Fibroblast of lung (primary cell): ENCODE results near the gene PUSL1. TPM values are rescaled to one million over a fixed set of nuclear protein-coding genes. Genes with fewer than 3 reads are reported as not detected.
A peak's percentile ranks its signal among the peaks of the same experiment; 100 is the strongest.

Experiments used
- DNase-seq, 2 donors: peaks; one replicate each; pipeline versions ENCODE4 v3.0.0 to v3.0.0-alpha.2; 2010; ENCODE audit warnings: low read depth in 2 of 2
- H2AFZ ChIP-seq: 2 replicates; pipeline ENCODE4 v1.5.1; 2012; ENCODE audit warnings: low read length, control low read depth, inconsistent platforms
- H3K27ac ChIP-seq: 2 replicates; pipeline ENCODE4 v1.5.1; 2011; ENCODE audit warnings: low read length, control low read depth; ENCODE audit not compliant: insufficient read depth
- H3K27me3 ChIP-seq: 2 replicates; pipeline ENCODE4 v1.5.1; 2011; ENCODE audit warnings: mild to moderate bottlenecking, low read length; ENCODE audit not compliant: control insufficient read depth, insufficient read depth
- H3K36me3 ChIP-seq: 2 replicates; pipeline ENCODE4 v1.5.1; 2011; ENCODE audit warnings: low read length; ENCODE audit not compliant: control insufficient read depth, insufficient read depth
- H3K4me1 ChIP-seq: 2 replicates; pipeline ENCODE4 v1.5.1; 2011; ENCODE audit warnings: low read length; ENCODE audit not compliant: control insufficient read depth, insufficient read depth; ENCODE audit errors: extremely low read depth
- H3K4me2 ChIP-seq: 2 replicates; pipeline ENCODE4 v1.5.1; 2011; ENCODE audit warnings: low read length, control low read depth; ENCODE audit not compliant: insufficient read depth; ENCODE audit errors: extremely low read depth
- H3K4me3 ChIP-seq, 4 experiments: fragments of 200-600 bp in 1 of 4; sonication (generic) in 1 of 4; replicated peaks in 1 of 4; 2 replicates each; pipeline ENCODE4 v1.5.1; 2011 to 2016; ENCODE audit warnings: low read length in 4 of 4, low read depth in 3 of 4, mild to moderate bottlenecking in 3 of 4, control low read depth in 2 of 4, inconsistent platforms in 1 of 4, mixed read lengths in 1 of 4; ENCODE audit not compliant: insufficient read depth in 1 of 4; ENCODE audit errors: control extremely low read depth in 1 of 4
- H3K79me2 ChIP-seq: 2 replicates; pipeline ENCODE4 v1.5.1; 2012; ENCODE audit warnings: mild to moderate bottlenecking, low read length, inconsistent platforms; ENCODE audit not compliant: control insufficient read depth, insufficient read depth
- H3K9ac ChIP-seq: 2 replicates; pipeline ENCODE4 v1.5.1; 2011; ENCODE audit warnings: mild to moderate bottlenecking, low read length, control low read depth; ENCODE audit not compliant: insufficient read depth
- H3K9me3 ChIP-seq: 2 replicates; pipeline ENCODE4 v1.5.1; 2012; ENCODE audit warnings: low read depth, low read length; ENCODE audit not compliant: control insufficient read depth, insufficient read depth
- H4K20me1 ChIP-seq: 2 replicates; pipeline ENCODE4 v1.5.1; 2011; ENCODE audit warnings: low read length; ENCODE audit not compliant: control insufficient read depth, insufficient read depth; ENCODE audit errors: extremely low read depth
- EZH2 ChIP-seq: IDR thresholded peaks from 2 replicates; pipeline ENCODE4 v1.5.1; 2012; ENCODE audit warnings: low read length, control low read depth, mild to moderate bottlenecking; ENCODE audit errors: missing control alignments
- polyA plus RNA-seq, 2 donors: library from polyadenylated mRNA; depleted of rRNA in 1 of 2; stranded (reverse) in 1 of 2; unstranded in 1 of 2; fragments of >200 nt; gene quantifications; 2 replicates each; pipeline ENCODE4 v1.2.1, GENCODE V29; 2011 to 2012; ENCODE audit warnings: missing spikeins in 1 of 2
- total RNA-seq: library from RNA; depleted of rRNA; stranded (reverse); fragments of >200 nt; gene quantifications from 2 replicates; pipeline ENCODE4 v1.2.1, GENCODE V29; 2014
- TF ChIP-seq, protein P1 (sequence below), 2 donors: IDR thresholded peaks in 1 of 2; conservative IDR thresholded peaks in 1 of 2; 1 replicate in 1 of 2; 2 replicates in 1 of 2; pipeline ENCODE4 v1.5.1; 2011 to 2012; ENCODE audit warnings: low read length in 2 of 2, control low read depth in 1 of 2, inconsistent platforms in 1 of 2, low read depth in 1 of 2, mild to moderate bottlenecking in 1 of 2

Gene PUSL1
- total and polyA plus RNA-seq, 2 donors (not counting 1 experiment from before 2014, with no cell fraction given), result 7.1 to 12.7 TPM

DNA sequence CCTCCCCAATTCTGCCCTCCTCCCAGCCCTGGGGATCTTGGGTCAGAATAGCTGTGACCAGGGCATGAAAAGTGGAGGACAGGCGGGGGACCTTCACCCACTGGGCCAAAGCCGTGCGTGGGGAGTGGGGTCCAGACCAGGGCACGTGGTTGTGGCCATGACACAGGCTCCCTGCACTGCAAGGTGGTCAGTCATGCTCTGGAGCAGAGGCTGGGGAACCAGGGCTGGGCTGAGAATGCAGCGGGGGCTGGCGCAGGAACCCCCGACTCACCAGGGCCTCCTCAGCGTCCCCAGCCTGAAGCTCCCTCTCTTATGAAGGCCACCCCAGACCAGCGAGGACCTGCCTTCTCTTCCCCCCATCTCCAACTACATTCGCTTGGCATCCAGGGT is 38.1 kb downstream of the PUSL1 start:
- DNase-seq, result no peak
- peaks cover 70% of the 10 kb centered on the region for H3K79me2 ChIP-seq
- TF ChIP-seq, protein P1, sequence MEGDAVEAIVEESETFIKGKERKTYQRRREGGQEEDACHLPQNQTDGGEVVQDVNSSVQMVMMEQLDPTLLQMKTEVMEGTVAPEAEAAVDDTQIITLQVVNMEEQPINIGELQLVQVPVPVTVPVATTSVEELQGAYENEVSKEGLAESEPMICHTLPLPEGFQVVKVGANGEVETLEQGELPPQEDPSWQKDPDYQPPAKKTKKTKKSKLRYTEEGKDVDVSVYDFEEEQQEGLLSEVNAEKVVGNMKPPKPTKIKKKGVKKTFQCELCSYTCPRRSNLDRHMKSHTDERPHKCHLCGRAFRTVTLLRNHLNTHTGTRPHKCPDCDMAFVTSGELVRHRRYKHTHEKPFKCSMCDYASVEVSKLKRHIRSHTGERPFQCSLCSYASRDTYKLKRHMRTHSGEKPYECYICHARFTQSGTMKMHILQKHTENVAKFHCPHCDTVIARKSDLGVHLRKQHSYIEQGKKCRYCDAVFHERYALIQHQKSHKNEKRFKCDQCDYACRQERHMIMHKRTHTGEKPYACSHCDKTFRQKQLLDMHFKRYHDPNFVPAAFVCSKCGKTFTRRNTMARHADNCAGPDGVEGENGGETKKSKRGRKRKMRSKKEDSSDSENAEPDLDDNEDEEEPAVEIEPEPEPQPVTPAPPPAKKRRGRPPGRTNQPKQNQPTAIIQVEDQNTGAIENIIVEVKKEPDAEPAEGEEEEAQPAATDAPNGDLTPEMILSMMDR (conservative IDR thresholded peaks at IDR 0.05 in 1 of 2, IDR thresholded peaks at IDR 0.05 in 1 of 2; ENCODE audit: low read depth in 1 of 2, low read length in 2 of 2), result no peak
- no peak for TF ChIP-seq EZH2
- H3K27ac ChIP-seq, result peak overlapping the region; percentile 32
- H3K4me3 ChIP-seq, result peak overlapping the region in 1 of 4 experiments; percentile 76
- H3K9me3 ChIP-seq, result no peaks in the 10 kb centered on the region
- peak overlapping the region; percentile 58 for H3K4me2 ChIP-seq
- H3K4me1 ChIP-seq, result peaks cover 27% of the 10 kb centered on the region
- no peak overlapping the region for H3K9ac ChIP-seq
- H4K20me1 ChIP-seq, result no peaks in the 10 kb centered on the region
- H2AFZ ChIP-seq, result no peak overlapping the region
- H3K27me3 ChIP-seq, result no peaks in the 10 kb centered on the region
- H3K36me3 ChIP-seq, result peaks cover under 1% of the 10 kb centered on the region

DNA sequence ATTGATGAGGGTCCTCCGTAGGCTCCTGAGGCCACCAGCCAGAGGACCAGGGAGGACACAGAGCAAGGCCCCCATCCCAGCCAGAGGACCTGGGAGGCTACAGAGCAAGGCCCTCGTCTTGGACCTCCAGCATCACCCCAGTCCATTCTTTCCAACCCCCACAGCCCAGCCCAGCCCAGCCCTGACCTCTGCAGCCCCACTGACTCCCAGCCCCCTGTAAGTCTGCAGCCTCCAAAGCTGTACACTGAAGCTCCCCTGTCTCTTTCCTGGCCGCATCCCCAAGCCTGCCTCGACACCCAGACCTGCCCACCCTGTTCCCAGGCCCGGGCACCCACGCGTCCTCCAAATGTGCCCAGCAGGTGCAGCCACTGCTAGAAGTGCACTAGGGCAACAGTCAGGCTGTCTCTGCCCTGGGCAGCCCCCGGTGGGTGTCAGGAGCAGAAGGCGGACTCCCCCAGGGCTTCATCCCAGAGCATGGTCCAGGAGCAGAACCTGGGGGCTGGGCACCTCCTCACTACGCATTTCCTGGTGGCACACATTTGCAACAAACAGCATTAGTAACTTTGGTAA is 38.7 kb downstream of the PUSL1 start:
- H3K9ac ChIP-seq, result no peak overlapping the region
- H3K4me2 ChIP-seq, result peak overlapping the region; percentile 89
- TF ChIP-seq, protein P1 (conservative IDR thresholded peaks at IDR 0.05 in 1 of 2, IDR thresholded peaks at IDR 0.05 in 1 of 2; ENCODE audit: low read depth in 1 of 2, low read length in 2 of 2), result no peak
- no peak for TF ChIP-seq EZH2
- no peaks in the 10 kb centered on the region for H3K9me3 ChIP-seq
- no peaks in the 10 kb centered on the region for H3K27me3 ChIP-seq
- no peak for DNase-seq
- peak overlapping the region; percentile 74 to 82 (median 78) for H3K4me3 ChIP-seq
- H3K4me1 ChIP-seq, result peaks cover 32% of the 10 kb centered on the region
- H3K36me3 ChIP-seq, result no peaks in the 10 kb centered on the region
- peaks cover 69% of the 10 kb centered on the region for H3K79me2 ChIP-seq
- H3K27ac ChIP-seq, result no peak overlapping the region
- no peaks in the 10 kb centered on the region for H4K20me1 ChIP-seq
- no peak overlapping the region for H2AFZ ChIP-seq

DNA sequence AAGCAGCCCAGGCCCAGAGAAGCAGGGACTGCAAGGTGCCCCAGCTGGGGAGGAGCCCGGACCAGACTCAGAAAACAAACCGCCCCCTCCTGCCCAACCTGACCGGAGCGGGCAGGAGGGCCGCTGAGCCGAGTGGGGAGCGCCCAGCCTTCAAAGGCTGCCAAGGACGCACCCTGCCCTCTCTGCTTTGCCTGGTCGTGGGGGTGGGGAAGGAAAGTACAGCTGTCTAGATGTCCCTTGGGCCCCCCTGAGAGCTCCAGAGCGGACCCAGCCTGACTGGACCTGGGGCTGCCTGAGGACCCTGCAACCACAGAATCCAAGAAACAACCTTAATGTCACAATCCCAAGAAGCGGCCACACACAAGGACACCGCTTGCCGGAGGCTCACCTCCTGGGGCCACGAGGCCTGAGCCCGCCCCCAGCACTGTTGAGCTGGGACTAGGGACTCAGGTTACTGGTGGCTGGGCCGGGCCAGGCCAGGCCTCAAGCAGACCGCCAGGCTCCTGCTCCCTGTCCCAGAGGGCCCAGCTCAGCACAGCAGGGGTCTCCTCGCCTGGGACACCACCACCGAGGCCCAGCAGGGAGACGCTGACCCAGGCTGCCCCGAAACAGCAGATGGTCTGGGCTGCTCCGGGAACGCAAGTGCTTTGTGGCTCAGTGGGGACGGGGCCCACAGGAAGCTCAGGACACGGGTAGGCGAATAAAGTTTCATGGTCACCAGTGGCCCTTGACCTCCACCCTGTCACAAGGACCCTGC is 39.4 kb downstream of the PUSL1 start:
- Histone ChIP-seq H2AFZ (no peak overlapping the region), H4K20me1 (no peaks in the 10 kb centered on the region)
- no peak for TF ChIP-seq EZH2
- TF ChIP-seq, protein P1 (conservative IDR thresholded peaks at IDR 0.05 in 1 of 2, IDR thresholded peaks at IDR 0.05 in 1 of 2; ENCODE audit: low read depth in 1 of 2, low read length in 2 of 2), result no peak

More for the DNA sequence above, 39.4 kb downstream of the PUSL1 start:
- DNase-seq, result peak in 1 of 2 donors; percentile 45
- peaks cover 69% of the 10 kb centered on the region for H3K79me2 ChIP-seq
- peak overlapping the region; percentile 74 to 82 (median 78) for H3K4me3 ChIP-seq
- H3K27ac ChIP-seq, result peak overlapping the region; percentile 66
- H3K36me3 ChIP-seq, result peaks cover 5% of the 10 kb centered on the region
- H3K4me2 ChIP-seq, result peak overlapping the region; percentile 89
- peak overlapping the region; percentile 69 for H3K9ac ChIP-seq
- H3K9me3 ChIP-seq, result no peaks in the 10 kb centered on the region
- peaks cover 39% of the 10 kb centered on the region for H3K4me1 ChIP-seq
- H3K27me3 ChIP-seq, result no peaks in the 10 kb centered on the region
